Left colon (tissue), 2 donors: Measurements from ENCODE around the gene TIMM44. TPM values are rescaled to one million over a fixed set of nuclear protein-coding genes. Genes with fewer than 3 reads are reported as not detected.

Experiments
- ATAC-seq: fragments of 200-7000 bp; cut with Tn5 transposase; one replicate; pipeline ENCODE4 v1.9.1; 2020; ENCODE audit warnings: mild to moderate bottlenecking, moderate library complexity
- DNase-seq, 2 donors: peaks; one replicate each; pipeline ENCODE4 v3.0.0-alpha.2; 2020
- intact Hi-C, 2 donors: fragments of 100-400 bp; cut with DNase I in 1 of 2; cut with micrococcal nuclease in 1 of 2; formaldehyde crosslinking; loops; one replicate each; pipeline versions ENCODE4 v1.11.2 to v1.14.0; 2022; cut with DNase I, micrococcal nuclease
- total RNA-seq, 2 donors: library from RNA; stranded (reverse); fragmentation: NEBNext Ultra II Directional; extraction: Animal tissue kit (Norgen Biotek cat#: 25700); gene quantifications; one replicate each; pipeline ENCODE4 v1.2.1, GENCODE V29; 2021
- donor health status: DM: no; HTN: no; CAD: no.
- donor health status: DM: yes; HTN: yes; CAD: no.

TIMM44 gene
- total RNA-seq, 2 donors from 2014 or later: 54.1 to 69.1 TPM

- DNase-seq (no peak), ATAC-seq (no peak)
- intact Hi-C loops: no loop called here
These were observed 33.9 kb downstream of the TIMM44 start for GRCh38 chr19:7909471-7910067.

GRCh38 chr19:7908742-7909461 lies 34.6 kb downstream of the TIMM44 start:
- ATAC-seq: no peak
- no peak for DNase-seq
- intact Hi-C loops: no loop called here

GRCh38 chr19:7908078-7908699 lies 35.3 kb downstream of the TIMM44 start:
- DNase-seq: no peak
- intact Hi-C loops: no loop called here
- no peak for ATAC-seq

- ATAC-seq: no peak
- DNase-seq: no peak
- intact Hi-C loops: no loop called here
These were observed 35.9 kb downstream of the TIMM44 start for GRCh38 chr19:7907544-7907943.

- no peak for DNase-seq
- intact Hi-C loops: no loop called here
These were observed 36.3 kb downstream of the TIMM44 start for GRCh38 chr19:7907122-7907521.

GRCh38 chr19:7905859-7906258 lies 37.6 kb downstream of the TIMM44 start:
- DNase-seq (no peak), ATAC-seq (no peak)
- intact Hi-C loops: no loop called here

More at GRCh38 chr19:7907122-7907521, 36.3 kb downstream of the TIMM44 start:
- no peak for ATAC-seq

- DNase-seq (no peak), ATAC-seq (no peak)
- intact Hi-C loops: no loop called here
These were observed 38.2 kb downstream of the TIMM44 start for GRCh38 chr19:7905268-7905667.

GRCh38 chr19:7904074-7905020 lies 39.1 kb downstream of the TIMM44 start:
- DNase-seq: peak in 1 of 2 donors; percentile 74
- peak; percentile 56 for ATAC-seq
- intact Hi-C loops: no loop called here

- ATAC-seq: peak; percentile 81
- intact Hi-C loops: no loop called here
- peak; percentile 99 to 100 for DNase-seq
These were observed 40.0 kb downstream of the TIMM44 start, which contains the start of gene MAP2K7 for GRCh38 chr19:7903244-7904073. MAP2K7 (plus strand) TSS chr19:7903877; CDS start chr19:7903945, 68 bp downstream.

- ATAC-seq (peak; percentile 10), DNase-seq (no peak)
- intact Hi-C loops: no loop called here
These were observed 40.6 kb downstream of the TIMM44 start for GRCh38 chr19:7902796-7903243.

GRCh38 chr19:7901337-7901736 lies 42.1 kb downstream of the TIMM44 start:
- intact Hi-C loops: no loop called here
- ATAC-seq: no peak

GRCh38 chr19:7900931-7901330 lies 42.5 kb downstream of the TIMM44 start:
- intact Hi-C loops: no loop called here
- no peak for DNase-seq
- no peak for ATAC-seq

More at GRCh38 chr19:7901337-7901736, 42.1 kb downstream of the TIMM44 start:
- DNase-seq: no peak

GRCh38 chr19:7900401-7900870 lies 43.0 kb downstream of the TIMM44 start:
- intact Hi-C loops: no loop called here
- no peak for DNase-seq
- ATAC-seq: no peak

GRCh38 chr19:7899751-7900378 lies 43.6 kb downstream of the TIMM44 start:
- ATAC-seq (no peak), DNase-seq (no peak)
- intact Hi-C loops: no loop called here

GRCh38 chr19:7898967-7899366 lies 44.5 kb downstream of the TIMM44 start:
- ATAC-seq: no peak
- intact Hi-C loops: no loop called here
- no peak for DNase-seq

- no peak for ATAC-seq
- intact Hi-C loops: no loop called here
These were observed 46.2 kb downstream of the TIMM44 start for GRCh38 chr19:7897292-7897691.

GRCh38 chr19:7895565-7895964 lies 47.9 kb downstream of the TIMM44 start:
- intact Hi-C loops: no loop called here
- DNase-seq (no peak), ATAC-seq (no peak)

More at GRCh38 chr19:7897292-7897691, 46.2 kb downstream of the TIMM44 start:
- no peak for DNase-seq
